WERI-Rb-1 (cell line): ENCODE measurements around the gene HP.

Experiments
- DNase-seq: peaks from one replicate; pipeline ENCODE4 v3.0.0-alpha.2; 2020
- H3K27ac ChIP-seq: fragments of 250-450 bp; sonication (Bioruptor Pico); 2 replicates; pipeline ENCODE4 v1.5.1; 2020; ENCODE audit warnings: mild to moderate bottlenecking, moderate library complexity
- H3K27me3 ChIP-seq: fragments of 250-450 bp; sonication (Bioruptor Pico); 2 replicates; pipeline ENCODE4 v1.5.1; 2021; ENCODE audit warnings: mild to moderate bottlenecking, low read depth, moderate library complexity; ENCODE audit not compliant: insufficient read depth, severe bottlenecking
- H3K36me3 ChIP-seq: fragments of 250-450 bp; sonication (Bioruptor Pico); 2 replicates; pipeline ENCODE4 v1.5.1; 2020; ENCODE audit warnings: mild to moderate bottlenecking, moderate library complexity
- H3K4me3 ChIP-seq: 2 replicates; pipeline ENCODE4 v1.5.1; 2011; ENCODE audit warnings: low read depth, mild to moderate bottlenecking, control low read depth, low read length
- H3K9me3 ChIP-seq: fragments of 250-450 bp; sonication (Bioruptor Pico); 2 replicates; pipeline ENCODE4 v1.5.1; 2021; ENCODE audit warnings: mild to moderate bottlenecking, moderate library complexity; ENCODE audit not compliant: severe bottlenecking
- TF ChIP-seq, protein P1 (sequence below): IDR thresholded peaks from 2 replicates; pipeline ENCODE4 v1.5.1; 2011; ENCODE audit warnings: low read depth, mild to moderate bottlenecking, control low read depth, inconsistent platforms, low read length

Gene HP

GRCh38 chr16:72022127-72022526, 32.2 kb upstream of the HP start:
- Histone ChIP-seq H3K27me3 (no peaks in the 10 kb centered on the region), H3K4me3 (no peak overlapping the region), H3K27ac (no peak overlapping the region), H3K36me3 (peaks cover 39% of the 10 kb centered on the region), H3K9me3 (no peaks in the 10 kb centered on the region)
- TF ChIP-seq, protein P1, sequence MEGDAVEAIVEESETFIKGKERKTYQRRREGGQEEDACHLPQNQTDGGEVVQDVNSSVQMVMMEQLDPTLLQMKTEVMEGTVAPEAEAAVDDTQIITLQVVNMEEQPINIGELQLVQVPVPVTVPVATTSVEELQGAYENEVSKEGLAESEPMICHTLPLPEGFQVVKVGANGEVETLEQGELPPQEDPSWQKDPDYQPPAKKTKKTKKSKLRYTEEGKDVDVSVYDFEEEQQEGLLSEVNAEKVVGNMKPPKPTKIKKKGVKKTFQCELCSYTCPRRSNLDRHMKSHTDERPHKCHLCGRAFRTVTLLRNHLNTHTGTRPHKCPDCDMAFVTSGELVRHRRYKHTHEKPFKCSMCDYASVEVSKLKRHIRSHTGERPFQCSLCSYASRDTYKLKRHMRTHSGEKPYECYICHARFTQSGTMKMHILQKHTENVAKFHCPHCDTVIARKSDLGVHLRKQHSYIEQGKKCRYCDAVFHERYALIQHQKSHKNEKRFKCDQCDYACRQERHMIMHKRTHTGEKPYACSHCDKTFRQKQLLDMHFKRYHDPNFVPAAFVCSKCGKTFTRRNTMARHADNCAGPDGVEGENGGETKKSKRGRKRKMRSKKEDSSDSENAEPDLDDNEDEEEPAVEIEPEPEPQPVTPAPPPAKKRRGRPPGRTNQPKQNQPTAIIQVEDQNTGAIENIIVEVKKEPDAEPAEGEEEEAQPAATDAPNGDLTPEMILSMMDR = no peak
- DNase-seq = no peak

DNA sequence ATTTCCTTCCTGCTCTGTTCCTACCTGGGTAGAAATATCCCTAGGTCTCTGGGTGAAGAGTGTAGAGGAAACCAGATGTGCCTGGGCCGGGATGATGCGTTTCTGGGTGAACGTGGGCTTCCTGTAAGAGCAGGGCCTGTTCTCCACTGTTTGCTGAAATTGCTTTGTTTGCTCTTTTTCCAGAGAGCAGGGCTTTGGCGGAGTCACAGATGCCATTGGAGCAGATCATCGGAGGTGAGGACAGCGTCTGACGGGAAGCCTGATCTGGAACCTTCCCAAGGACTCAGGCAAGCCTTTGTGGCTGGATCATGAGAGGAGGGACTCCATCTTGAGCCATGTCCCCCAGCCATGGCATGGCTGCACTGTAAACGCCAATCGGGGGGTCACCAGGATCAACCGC, 30.3 kb upstream of the HP start:
- TF ChIP-seq, protein P1 = no peak
- Histone ChIP-seq H3K27ac (no peak overlapping the region), H3K27me3 (no peaks in the 10 kb centered on the region), H3K9me3 (no peaks in the 10 kb centered on the region), H3K4me3 (no peak overlapping the region), H3K36me3 (peaks cover 34% of the 10 kb centered on the region)
- no peak for DNase-seq

GRCh38 chr16:72024862-72025382, 29.4 kb upstream of the HP start:
- TF ChIP-seq, protein P1 = no peak
- DNase-seq = no peak
- Histone ChIP-seq H3K36me3 (peaks cover 34% of the 10 kb centered on the region), H3K4me3 (no peak overlapping the region), H3K27ac (no peak overlapping the region), H3K9me3 (no peaks in the 10 kb centered on the region), H3K27me3 (no peaks in the 10 kb centered on the region)

DNA sequence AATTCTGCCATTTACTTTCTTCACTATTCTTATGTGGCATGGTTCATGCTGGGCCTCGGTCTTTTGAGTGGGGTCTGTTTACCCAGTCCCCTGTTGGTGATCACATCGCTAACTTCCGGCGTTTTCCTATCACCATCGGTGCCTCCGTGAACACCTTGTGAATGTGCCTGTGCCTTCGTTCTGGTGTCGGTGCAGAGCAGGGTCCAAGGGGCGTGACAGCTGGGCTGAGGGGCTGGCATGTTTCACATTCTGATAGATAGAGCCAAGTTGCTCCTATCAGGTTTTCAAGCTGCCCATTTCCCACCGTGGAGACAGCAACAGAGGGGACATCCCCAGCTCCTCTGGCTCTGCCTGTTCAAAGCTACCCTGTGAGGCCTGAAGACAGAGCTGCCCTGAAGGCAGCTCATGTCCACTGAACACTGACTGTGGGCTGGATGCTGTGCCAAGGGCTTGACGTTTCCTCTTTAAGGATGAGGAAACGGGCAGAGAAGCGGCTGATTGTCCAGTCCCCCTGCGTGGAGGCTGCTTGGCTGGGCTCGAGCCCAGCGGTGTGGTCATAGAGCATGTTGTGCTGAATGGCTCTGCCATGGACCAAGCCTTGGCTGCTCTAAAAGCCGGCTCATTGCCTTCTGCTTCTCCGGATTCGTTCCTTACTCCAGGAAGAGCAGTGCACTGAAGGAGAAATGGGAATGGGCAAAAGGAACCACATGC, 28.7 kb upstream of the HP start:
- no peak for DNase-seq
- TF ChIP-seq, protein P1 = no peak
- no peaks in the 10 kb centered on the region for H3K27me3 ChIP-seq
- H3K36me3 ChIP-seq = peaks cover 32% of the 10 kb centered on the region
- no peak overlapping the region for H3K27ac ChIP-seq
- H3K4me3 ChIP-seq = no peak overlapping the region
- no peaks in the 10 kb centered on the region for H3K9me3 ChIP-seq

DNA sequence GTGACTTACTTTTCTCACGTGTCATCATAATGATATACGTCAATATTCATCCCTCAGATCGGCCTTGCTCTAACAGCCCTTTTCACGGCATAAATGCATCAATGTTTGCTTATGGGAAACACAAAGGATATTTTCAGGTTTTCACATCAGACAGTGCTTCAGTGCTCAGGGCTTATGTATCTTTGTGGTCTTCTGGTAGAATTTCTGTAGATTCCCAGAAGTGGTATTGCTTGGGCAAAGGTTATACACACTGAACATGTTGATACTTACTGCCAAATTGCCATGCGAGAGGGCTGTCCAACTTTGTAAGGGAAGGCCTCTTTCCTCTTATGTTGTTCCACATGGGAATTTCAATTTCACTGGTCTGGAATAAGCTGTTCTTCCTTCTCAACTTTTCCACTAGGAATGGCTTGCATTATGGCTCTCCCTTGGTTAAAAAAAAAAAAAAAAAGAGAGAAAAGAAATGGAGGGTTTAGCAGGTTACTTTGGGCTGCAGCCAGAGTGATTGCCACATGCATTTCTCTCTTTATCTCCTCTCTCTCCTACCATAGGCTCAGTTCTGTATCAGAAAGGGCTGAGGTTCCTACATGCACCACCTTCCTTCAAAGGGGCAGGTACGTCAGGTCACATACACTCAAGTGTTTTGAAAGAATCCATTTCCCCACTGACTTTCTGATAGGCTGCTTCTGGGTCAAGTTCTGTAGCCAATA, 26.5 kb upstream of the HP start:
- TF ChIP-seq, protein P1 = no peak
- peaks cover 19% of the 10 kb centered on the region for H3K36me3 ChIP-seq
- no peak overlapping the region for H3K4me3 ChIP-seq
- no peaks in the 10 kb centered on the region for H3K27me3 ChIP-seq
- no peak overlapping the region for H3K27ac ChIP-seq
- no peaks in the 10 kb centered on the region for H3K9me3 ChIP-seq
- no peak for DNase-seq
